ENCODE results near the gene ADGRL1.
"Not testable (repeated sequence)": the region's sequence is repeated elsewhere in the genome, so short reads cannot be mapped to it uniquely, and the experiment has no call there.

- not testable (repeated sequence) for TF ChIP-seq L3MBTL2 (conservative IDR thresholded peaks at IDR 0.05); SUZ12 (IDR thresholded peaks at IDR 0.05); TARDBP (IDR thresholded peaks at IDR 0.05); BHLHE40 (IDR thresholded peaks at IDR 0.05; ENCODE audit: borderline replicate concordance); ELF4 (IDR thresholded peaks at IDR 0.05); FOXK2 (IDR thresholded peaks at IDR 0.05); PKNOX1 (IDR thresholded peaks at IDR 0.05); LEF1 (IDR thresholded peaks at IDR 0.05; ENCODE audit: borderline replicate concordance); FOXM1 (IDR thresholded peaks at IDR 0.05; ENCODE audit: borderline replicate concordance); FOXA1 (IDR thresholded peaks at IDR 0.05); ZNF384 (IDR thresholded peaks at IDR 0.05); SP1 (IDR thresholded peaks at IDR 0.05); CTBP1 (IDR thresholded peaks at IDR 0.05; ENCODE audit: borderline replicate concordance); NFRKB (IDR thresholded peaks at IDR 0.05)
Observed at GRCh38 chr19:14201481-14201880, 4.5 kb downstream of the ADGRL1 start.

Data from HEK293T (cell line).